HG03354 (cell line): ENCODE data around the gene CD300LF.

Experiments
- ATAC-seq: cut with Tn5 transposase; IDR thresholded peaks from one replicate; pipeline ENCODE4 v1.9.1; 2021; ENCODE audit warnings: mild to moderate bottlenecking; ENCODE audit not compliant: unreplicated experiment, poor library complexity, severe bottlenecking

The CD300LF gene

GRCh38 chr17:74746922-74747321 lies 34.2 kb upstream of the CD300LF start:
- ATAC-seq = no peak

GRCh38 chr17:74746376-74746775 lies 33.7 kb upstream of the CD300LF start:
- ATAC-seq = no peak

DNA sequence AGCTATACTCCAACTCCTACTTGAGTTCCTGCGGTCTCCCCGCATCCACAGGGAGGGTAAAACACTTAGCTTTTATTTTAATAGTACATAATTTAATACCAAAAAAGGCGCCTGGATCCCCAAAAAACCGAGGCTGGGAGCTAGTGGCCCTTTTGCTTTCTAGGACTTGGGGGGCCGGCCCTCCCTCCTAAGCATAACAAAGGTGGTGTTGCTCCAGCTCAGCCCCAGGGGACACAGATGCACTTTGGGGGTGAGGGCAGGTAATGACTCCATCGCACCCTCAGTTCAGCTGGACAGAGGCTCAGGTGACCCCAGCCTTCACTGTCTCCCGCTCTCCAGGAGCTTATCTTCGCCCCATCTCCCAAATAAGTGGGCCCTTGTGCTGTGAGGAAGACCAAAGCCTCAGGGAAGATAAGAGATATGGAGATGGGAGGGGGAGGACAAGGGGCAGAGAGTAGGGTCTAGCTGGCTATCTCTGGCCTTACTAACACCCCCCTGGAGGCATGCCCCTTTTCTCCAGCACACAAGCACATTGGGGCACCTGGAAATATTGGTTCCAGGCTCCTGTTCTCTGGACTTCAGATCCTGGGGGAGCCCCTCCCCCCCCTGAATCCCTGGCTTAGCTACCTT lies 32.9 kb upstream of the CD300LF start:
- ATAC-seq = no peak

DNA sequence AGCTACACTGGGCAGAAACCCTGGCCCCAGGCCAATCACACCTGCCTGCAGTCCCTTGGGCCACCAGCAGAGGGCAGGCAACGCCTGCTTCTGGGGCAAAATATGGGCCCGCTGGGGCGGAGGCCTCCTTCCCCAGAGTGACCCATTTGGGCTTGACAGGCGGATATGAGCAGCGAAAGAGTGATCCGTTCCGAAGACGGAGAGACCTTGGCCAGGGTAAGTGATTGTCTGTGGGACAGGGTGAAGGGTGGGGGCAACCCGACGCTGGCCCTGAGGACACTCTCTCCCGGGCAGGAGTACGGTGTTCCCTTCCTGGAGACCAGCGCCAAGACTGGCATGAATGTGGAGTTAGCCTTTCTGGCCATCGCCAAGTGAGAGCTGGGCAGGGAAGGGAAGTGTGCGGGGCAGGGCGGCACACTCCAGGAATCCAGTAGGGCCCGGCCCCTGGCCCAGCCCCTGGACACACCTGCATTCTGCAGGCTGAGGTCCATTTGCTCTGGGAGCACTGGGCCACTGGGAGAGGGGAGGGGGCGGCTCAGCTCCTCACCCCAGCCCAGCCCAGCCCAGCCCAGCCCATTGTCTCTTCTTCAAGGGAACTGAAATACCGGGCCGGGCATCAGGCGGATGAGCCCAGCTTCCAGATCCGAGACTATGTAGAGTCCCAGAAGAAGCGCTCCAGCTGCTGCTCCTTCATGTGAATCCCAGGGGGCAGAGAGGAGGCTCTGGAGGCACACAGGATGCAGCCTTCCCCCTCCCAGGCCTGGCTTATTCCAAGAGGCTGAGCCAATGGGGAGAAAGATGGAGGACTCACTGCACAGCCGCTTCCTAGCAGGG lies 32.2 kb upstream of the CD300LF start:
- ATAC-seq = no peak

- no peak for ATAC-seq
Measured at GRCh38 chr17:74744349-74744713, 31.6 kb upstream of the CD300LF start.

DNA sequence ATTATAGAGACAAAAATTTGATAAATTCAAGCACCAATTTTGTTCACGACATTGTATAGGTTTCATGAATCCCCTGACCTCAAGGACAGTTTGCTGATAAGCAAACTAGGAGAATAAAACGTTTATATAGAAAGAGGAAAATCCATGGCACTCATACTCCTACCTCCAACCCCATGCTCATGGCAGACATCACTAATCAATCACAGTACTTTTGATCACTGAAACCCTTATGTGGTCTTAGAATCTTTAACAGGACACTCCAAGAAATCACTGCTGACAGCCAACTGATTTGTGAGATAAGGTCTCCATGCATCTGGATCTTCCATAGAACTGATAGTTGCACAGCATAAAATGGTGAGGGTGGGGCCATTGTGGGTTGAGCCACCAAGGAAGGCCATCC lies 31.0 kb upstream of the CD300LF start:
- no peak for ATAC-seq

DNA sequence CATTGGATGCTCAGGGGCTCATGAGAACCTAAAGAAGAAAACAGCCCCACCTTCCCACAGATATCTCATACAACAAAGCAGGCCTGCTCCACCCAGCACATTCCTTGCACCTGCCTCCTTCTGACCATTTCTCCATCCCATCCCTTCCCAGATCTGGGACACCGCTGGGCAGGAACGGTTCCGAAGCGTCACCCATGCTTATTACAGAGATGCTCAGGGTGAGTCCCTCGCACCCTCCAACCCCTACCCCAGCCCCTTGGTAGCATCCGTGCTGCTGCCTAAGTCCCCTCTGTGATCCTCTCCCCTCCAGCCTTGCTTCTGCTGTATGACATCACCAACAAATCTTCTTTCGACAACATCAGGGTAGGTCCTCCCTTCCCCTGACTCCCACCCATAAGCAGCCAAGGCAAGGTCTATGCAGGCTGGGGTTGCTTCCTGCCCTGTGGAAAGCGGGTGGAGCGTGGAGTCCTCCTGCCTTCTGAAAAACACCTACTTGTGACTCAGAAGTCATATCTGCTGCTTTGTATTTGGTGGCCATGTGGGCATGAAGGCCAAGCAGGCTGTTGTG lies 30.3 kb upstream of the CD300LF start:
- no peak for ATAC-seq

GRCh38 chr17:74742153-74742515 lies 29.4 kb upstream of the CD300LF start:
- ATAC-seq = peak; percentile 39

GRCh38 chr17:74740641-74741387 lies 28.1 kb upstream of the CD300LF start:
- no peak for ATAC-seq

DNA sequence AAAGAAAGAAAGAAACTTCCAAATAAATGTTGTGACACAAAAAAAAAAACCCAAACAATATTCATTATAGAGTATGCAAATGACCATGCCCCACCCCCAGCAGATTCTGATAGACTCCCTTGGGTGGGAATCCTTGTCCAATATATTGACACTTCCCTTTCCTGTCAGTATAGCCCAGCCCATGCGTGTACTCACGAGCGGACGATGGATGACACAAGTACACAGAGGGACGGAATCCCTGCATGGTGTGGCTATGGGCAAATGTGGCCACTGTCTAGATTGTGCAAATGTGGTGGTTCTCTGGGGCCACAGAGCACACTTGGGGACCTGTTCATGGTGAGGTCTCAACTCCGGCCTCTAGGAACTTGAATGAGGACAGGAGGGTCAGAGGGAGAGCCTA lies 27.4 kb upstream of the CD300LF start:
- ATAC-seq = no peak

GRCh38 chr17:74739227-74739831 lies 26.6 kb upstream of the CD300LF start:
- ATAC-seq = no peak

- ATAC-seq = no peak
Measured at GRCh38 chr17:74738051-74738996, 25.6 kb upstream of the CD300LF start.

- no peak for ATAC-seq
Measured at GRCh38 chr17:74737299-74738050, 24.8 kb upstream of the CD300LF start.

- ATAC-seq = peak; percentile 38
Measured at GRCh38 chr17:74736513-74737298, 24.0 kb upstream of the CD300LF start, which contains the start of gene RAB37. RAB37 (plus strand) TSS chr17:74737256; CDS start chr17:74737273, 17 bp downstream.

DNA sequence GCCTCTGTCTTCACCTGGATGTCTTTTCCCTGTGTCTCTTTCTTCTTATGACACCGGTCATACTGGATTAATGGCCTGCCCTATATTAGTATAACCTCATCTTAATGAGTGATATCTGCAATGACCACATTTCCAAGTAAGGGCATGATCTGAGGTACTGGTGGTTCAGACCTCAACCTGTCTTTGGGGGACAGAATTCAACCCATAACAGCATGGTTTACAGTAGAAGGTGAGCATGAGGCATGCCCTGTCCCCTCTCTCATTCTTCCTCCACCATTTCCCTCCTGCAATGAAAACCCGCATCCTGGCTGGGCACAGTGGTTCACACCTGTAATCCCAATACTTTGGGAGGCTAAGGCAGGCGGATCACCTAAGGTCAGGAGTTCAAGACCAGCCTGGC lies 21.5 kb upstream of the CD300LF start:
- ATAC-seq = no peak

DNA sequence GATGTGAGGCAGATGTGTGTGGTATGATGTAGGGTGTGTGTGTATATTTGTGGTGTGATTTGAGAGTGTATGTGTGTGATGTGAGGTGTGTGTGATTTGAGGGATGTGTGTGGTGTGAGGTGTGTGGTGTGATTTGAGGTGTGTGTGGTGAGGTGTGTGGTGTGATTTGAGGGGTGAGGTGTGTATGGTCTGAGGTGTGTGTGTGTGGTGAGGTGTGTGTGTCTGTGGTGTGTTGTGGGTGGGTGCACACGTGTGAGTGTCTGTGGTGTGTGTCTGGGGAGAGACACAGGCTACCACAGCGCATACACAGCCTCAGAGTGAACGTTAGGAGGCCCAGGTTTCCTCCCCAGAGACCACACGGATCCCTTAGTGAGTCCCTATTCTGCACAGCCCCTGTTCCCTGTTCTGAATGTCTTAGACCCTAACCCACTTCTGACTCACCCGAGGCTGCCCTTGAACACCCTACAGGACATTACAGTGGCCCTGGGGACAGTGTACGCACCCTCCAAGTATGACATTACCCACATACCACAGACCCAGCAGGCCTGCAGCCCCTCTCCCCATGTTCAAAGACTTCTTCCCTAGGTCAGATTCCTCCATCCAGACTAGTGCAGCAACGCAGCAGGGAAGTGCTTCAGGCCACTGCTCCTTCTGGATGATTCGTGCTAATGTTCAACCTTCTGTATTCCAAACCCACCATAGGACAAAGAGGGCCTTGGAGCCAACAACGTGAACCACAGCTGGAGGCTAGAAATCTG lies 20.8 kb upstream of the CD300LF start:
- ATAC-seq = no peak
